C4-2B (cell line): ENCODE data around the gene PDLIM5.

Experiments used
- ZFX ChIP-seq: fragments of 450-650 bp; IDR thresholded peaks from 2 replicates; pipeline ENCODE4 v1.6.1; 2017
- TF ChIP-seq, protein P1 (sequence below): fragments of 450-650 bp; conservative IDR thresholded peaks from 2 replicates; pipeline ENCODE4 v1.5.1; 2017; ENCODE audit warnings: mild to moderate bottlenecking

DNA sequence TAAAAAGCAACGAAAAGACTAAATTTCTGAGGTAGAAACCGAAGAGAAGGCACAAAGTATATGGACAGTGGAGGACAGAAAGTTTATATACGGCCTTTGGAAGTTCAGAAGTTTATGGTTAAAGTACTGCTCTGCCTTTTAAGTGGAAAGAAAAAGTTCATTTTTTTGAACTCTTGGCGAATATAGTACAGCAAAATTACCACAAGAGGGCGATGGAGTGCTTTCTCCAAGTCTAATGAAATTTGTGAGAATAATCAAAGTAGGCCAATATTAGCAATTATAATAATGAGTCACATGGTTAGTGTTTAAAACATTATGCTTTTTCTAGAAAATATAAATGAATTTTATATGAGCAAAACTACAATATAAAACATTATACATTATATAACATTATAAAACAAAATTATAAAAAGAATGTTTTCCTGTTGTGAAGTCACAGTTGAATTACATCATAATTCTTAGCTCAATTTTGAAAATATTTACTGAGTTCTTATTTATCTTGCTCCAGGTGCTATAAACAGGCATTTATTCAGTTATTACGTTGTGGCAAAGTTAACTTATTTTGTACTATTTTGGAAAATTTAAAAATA is 169.8 kb downstream of the PDLIM5 start:
- TF ChIP-seq, protein P1, sequence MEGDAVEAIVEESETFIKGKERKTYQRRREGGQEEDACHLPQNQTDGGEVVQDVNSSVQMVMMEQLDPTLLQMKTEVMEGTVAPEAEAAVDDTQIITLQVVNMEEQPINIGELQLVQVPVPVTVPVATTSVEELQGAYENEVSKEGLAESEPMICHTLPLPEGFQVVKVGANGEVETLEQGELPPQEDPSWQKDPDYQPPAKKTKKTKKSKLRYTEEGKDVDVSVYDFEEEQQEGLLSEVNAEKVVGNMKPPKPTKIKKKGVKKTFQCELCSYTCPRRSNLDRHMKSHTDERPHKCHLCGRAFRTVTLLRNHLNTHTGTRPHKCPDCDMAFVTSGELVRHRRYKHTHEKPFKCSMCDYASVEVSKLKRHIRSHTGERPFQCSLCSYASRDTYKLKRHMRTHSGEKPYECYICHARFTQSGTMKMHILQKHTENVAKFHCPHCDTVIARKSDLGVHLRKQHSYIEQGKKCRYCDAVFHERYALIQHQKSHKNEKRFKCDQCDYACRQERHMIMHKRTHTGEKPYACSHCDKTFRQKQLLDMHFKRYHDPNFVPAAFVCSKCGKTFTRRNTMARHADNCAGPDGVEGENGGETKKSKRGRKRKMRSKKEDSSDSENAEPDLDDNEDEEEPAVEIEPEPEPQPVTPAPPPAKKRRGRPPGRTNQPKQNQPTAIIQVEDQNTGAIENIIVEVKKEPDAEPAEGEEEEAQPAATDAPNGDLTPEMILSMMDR = peak; percentile 85
- no peak for TF ChIP-seq ZFX
